ENCODE measurements around the gene UBE2I.

DNA sequence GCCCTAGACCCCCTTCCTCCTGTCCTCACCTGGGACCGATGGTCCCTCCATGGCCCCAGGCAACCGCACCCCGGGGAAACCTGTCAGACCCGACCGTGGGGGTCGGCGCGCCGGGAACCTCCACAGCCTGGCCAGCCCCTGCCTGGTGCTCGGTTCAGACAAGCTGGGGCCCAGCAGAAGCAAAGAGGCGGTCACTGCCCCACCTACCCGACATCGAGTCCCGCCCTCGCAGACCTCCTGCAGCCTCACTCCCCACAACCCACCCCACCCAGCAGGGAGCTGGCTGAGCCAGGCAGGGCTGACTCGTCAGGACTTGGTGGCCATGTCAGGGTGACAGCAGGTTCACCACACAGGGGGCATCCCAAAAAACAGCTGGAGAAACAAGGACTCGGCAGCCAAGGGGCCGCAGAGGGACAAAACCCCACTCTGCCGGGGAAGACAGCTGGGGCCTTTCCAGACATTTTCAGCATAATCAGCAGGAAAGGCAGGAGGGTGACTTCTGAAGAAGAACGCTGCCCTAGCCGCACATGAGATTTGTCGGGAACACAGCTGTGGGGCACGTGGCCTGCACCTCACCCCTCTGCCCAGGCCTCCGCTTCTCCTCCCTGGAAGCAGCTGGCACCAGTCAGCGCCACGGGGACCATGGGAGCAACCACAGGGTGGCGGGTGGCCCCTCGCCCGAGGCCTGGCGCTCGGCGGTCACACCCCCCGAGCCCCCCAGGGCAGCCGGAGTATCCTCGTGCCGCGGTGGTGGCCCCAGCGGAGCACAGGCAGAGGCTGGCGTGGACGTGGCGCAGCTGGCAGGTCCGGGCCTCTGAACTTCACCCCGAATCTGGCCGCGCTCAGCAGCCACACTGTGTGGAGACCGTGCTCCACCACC is 65.2 kb downstream of the UBE2I start:
- TF ChIP-seq CTCF (IDR thresholded peaks at IDR 0.05) = no peak
- no peak for TF ChIP-seq EP300 (IDR thresholded peaks at IDR 0.05)
